Activated CD8-positive, alpha-beta memory T cell treated with anti-CD3 and anti-CD28 coated beads for 4 hours (primary cell): ENCODE results near the gene SMURF1.

ENCODE experiments used
- DNase-seq, 2 donors: peaks; one replicate each; pipeline ENCODE4 v3.0.0-alpha.2; 2020; ENCODE audit warnings: low read depth in 2 of 2

SMURF1 gene

DNA sequence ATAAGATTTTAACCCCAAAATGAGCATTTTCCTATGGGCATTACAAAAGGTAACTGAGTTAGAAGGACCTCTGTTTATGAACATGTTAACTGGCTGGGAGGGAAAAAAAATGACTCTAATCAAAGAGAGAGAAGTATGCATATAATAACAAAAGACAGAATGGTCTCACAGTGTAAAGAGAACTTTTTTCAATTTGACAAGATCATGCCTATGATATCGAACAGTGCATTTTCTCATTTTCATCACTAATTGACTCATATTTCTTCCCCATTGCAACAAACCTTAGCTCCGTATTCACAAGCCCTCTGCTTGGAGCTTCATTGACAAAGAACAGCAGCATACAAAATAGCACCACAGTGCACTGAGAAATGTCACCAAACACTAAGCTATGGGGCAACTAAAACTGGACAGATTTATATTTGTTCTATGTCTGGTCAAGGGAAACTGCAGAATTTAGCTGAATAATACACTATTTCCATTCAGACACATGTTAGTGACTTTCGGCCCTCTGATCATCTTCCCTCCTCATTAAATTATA lies 45.6 kb downstream of the SMURF1 start:
- DNase-seq, result no peak

DNA sequence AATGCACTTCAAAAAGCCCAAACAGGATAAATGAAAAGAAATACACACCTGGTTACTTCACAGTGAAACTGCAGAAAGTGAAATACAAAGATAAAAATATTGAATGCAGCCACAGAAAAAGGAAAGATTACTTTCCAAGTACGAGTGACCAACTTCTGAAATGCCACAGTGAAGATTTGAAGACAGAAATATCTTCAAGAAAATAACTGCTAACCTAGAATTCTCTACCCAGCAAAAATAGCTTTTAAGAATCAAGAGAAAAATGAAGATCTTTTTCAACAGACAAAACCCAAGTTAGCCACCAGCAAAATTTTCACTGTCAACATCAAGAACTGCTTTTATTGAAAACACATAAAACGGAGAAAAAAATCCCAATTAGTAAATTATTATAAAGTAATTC lies 46.2 kb downstream of the SMURF1 start:
- no peak for DNase-seq

DNA sequence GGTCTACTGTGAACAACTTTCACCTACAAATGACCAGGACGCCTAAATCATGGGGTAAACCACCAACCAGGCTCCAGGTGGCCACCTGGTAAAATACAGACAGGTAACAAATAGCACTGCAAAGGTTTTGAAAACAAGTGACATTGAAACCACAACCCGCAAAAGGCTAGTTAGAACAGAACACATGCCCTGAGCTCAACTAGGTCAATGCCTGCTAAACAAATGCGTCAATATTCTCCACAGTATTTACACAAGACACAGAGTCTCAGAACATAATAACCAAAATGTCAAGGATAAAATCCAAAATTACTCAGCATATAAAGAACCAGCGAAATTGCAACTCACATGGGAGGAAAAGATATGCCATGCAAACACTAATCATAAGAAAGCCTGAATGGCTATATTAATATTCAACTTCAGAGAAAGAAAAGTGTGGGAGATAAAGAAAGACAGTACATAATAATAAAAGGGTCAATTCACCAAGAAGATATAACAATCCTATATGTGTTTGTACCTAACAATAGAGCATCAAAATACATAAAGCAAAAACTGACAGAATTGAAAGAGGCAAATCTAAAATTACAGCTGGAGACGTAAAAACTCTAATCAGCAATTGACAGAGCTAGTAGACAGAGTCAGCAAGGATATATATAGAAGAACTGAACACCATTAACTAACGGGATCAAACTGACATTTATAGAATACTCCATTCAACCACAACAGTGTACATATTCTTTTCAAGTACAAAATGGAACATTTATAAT lies 47.6 kb downstream of the SMURF1 start:
- no peak for DNase-seq

DNA sequence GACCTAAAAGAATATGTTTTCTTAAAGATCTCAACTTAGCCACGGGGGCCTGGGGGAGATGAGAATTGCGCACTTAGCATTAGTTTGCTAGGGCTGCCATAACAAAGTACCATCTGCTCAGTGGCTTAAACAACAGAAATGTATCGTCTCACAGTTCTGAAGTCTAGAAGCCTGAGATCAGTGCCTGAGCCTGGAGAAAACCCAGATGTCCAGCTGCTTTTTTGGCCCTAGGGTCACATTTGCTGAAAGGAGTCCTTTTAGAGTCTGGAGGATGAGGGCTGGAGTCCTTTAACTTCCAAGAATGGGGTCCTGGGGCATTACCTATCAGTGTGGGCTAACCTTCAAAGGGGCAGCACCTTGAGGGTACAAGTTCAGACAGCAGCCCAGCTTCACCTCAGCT lies 48.2 kb downstream of the SMURF1 start:
- no peak for DNase-seq

DNA sequence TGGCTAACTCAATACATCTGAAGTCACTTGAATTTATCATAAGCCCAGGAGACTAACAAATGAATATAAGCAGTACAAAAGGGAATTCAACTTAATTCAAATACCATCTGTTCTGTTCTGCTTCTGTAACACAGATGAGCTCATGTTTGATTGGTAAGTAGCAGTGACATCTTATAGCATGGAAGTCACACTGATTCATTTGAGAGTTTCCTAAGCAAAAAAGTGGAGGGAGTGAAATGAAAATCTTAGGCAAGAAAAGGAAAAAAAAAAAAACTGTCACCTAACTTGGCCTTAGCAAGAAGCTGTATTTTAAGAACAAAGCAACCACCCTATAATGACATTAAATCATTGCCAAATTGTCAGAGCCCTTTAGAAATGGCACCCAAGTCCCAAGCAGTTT lies 49.5 kb downstream of the SMURF1 start:
- no peak for DNase-seq

DNA sequence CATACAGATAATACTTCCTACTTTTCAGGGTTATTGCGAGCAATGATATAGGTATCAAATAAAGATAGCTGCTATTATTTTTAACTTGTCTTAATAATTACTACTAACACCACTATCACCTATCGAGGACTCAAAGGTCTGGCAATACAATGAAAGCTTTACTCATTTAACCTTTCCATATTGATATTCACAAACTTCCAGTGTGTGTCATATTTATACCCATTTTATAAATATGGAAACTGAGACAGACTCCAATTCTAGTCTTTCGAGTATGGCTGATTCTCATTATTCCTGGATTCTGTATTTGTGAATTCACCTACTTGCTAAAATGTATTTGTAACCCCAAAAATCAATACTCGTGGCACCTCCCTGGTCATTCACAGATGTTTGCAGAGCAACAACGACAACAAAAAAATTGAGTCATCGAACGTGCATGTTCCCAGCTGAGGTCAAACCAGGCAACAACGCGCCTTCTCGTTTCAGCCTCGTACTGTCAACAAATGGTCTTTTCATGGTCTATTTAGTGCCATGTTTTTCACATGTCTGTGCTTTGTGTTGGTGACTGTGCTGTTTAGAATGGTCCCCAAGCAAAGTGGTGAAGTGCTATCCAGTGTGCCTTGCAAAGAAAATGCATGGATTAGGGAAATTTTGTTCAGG lies 51.7 kb downstream of the SMURF1 start:
- no peak for DNase-seq

DNA sequence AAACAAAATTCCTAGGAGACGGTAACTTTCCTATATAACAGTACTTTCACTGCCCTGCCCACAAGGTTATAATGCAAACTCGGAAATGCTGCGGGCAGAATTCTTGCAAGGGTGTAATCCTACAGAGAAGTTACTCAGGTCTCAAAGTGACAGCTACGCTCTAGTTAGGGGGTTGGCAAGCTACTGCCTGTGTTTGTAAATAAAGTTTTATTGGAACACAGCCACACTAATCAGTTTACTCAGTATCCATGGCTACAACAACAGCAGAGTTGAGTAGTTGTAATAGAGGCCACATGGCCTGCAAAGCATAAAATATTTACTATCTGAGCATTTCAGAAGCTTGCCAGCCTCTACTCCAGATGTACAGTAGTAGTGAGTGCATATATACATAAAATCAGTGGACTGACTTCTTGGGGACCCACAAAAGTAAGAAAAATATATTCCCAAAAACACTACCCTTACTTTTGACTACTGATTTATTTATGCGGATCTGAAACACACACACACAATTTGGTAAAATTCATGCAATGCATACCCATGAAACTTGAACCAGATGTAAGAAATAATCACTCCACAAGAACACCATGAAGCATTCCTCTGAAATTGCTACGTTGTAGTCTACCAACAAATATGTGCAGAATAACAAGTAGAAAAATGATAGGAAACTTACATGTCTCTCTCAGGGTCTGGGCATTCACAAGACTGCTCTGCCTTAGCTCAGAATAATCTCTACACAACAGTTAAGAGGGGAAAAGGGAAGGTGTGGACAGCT lies 53.0 kb downstream of the SMURF1 start:
- DNase-seq, result no peak

DNA sequence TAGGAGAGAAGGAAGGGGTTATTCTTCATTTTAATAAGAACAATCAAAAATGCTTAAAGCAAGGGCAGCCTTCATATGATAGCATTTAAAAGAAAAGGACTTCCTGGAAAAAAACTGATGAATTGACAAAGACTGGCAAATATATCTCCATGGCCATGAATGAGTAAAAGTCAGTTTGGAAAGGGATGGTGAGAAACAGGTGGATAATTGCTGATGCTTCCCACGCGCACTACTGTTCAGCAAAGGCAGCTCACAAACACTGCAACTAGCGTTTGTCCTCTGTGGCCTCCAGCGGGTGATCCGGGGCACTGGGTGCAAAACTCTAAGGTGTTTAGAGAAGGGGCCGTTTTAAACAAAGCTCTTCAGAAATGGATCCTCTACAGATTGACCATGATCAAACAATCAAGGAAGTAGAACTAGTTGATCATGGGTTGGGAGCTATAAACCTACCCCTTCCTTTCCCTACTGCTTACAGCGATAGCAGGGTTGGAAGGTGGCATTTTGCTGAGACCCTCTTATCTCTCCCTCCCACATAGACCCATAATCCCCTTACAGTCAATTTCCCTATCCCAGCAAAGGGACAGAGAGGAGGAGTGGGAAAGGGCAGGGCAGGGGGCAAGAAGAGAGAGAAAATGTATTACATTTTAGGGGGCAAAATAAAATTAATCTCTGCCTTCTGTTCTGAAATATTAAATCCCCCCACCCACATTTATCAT lies 53.8 kb downstream of the SMURF1 start:
- no peak for DNase-seq

DNA sequence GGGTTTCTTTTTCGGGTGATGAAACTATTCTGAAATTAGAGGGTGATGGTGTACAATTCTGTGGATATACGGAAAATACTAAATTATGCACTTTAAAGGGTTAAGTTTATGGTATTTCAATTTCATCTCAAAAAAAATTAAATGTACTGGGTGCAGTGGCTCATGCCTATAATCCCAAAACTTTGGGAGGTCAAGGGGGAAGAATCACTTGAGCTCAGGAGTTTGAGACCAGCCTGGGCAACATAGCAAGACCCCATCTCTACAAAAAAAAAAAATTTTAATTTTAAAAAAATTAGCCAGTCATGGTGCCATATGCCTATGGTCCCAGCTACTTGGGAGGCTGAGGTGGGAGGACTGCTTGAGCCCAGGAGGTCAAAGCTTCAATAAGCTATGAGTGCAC lies 57.0 kb downstream of the SMURF1 start:
- no peak for DNase-seq

DNA sequence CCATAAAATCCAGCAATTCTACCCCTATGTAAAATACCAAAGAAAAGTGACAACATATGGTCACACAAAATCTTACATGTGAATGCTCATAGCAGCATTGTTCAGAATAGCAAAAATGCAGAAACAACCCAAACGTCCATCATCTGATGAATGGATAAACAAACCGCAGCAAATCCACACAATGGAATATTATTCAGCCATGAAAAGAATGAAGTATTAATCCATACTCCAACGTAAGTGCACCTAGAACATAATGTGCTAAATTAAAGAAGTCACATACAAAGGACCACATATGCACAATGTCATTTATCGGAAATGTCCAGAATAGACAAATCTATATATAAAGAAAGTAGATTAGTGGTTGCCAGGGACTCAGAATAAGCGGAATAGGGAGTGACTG lies 57.4 kb downstream of the SMURF1 start:
- no peak for DNase-seq

DNA sequence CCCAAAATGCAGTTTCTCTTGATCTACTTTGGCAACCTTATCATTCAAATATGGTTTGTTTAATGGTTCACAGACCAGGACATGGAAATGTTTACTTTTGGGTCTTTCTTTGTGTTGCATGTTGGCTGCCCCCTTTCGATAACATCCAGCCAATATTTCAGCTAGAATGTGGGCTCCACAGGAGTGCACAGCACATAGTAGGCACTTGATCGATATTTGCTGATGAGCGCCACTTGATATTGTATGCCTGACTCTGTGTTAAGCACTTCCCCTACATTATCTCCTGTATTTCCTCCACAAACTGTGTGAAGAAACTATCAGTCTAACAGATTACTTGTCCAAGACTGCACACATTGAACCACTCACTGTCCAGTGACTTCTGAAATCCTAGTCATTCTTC lies 60.2 kb downstream of the SMURF1 start:
- DNase-seq, result no peak

DNA sequence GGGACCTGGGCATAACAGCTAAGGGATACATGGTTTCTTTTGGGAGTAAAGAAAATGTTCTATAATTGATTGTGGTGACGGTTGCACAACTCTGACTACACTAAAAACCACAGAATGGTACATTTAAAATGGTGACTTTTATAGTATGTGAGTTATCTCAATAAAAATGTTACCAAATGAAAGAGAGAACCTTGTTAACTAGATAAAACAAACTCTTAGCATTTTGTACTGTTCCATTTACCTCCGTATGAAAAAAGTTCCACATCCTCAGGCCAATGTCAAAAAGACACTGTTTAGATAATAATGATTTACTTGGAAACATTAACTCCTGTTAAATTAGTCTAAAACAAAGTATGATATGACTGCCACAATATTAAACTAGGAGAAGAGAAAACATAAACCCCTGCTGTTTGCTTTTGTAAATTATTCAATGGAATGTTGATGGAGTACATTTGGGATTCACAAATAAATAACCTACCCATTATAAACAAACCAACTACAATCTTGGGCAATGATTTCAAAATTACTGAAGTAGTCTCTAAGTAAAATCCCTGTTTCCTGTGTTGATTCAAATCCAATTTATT lies 60.7 kb downstream of the SMURF1 start:
- DNase-seq, result no peak

DNA sequence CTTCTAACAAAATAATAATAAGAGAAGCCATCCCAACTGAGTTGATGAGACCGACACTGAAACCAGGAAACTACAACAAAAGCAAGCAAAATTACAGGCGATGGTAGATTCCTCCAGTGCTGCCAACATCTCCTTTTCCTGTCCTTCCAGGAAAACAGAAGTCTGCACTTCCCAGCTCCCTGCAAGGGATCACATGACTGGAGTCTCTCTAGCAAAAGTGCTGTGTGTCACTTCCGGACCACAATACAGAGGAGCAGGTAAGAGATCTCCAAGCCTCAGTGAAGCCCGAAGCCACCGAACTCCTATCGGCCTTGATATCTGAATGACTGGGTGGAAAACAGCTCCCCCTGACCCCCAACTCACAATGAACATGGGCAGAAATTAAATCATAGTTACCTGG lies 63.2 kb downstream of the SMURF1 start:
- no peak for DNase-seq

DNA sequence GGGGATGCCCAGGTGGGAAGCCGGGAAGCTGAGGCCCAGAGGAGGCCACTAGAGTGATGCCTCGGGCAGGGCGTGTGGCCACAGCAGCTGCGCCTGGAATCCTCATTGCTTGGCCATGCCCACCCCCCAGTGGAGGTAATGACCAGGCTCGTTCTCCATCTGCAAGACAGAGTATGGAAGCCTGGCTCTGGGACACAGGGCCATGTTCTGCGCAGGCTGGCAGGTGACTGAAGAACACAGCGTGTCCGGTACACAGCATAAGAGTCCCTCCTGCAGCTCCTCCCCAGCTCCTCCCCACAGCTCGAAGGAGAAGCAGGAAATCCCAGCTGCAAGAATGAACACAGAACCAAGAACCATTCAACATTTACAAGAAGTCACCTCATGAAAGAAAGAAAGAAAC lies 64.8 kb downstream of the SMURF1 start:
- DNase-seq, result no peak

DNA sequence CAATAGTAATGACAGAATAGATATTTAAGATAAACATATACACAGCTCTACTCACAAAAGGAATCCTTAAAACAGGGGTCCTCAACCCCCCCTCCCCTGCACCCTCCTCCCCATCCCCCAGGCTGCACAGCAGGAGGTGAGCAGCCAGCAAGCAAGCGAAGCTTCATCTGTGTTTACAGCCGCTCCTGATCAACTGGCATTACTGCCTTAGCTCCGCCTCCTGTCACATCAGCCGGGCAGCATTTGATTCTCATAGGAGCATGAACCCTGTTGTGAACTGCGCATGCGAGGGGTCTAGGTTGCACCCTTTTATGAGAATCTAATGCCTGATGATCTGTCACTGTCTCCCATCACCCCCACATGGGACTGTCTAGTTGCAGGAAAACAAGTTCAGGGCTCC lies 65.5 kb downstream of the SMURF1 start:
- DNase-seq, result no peak

DNA sequence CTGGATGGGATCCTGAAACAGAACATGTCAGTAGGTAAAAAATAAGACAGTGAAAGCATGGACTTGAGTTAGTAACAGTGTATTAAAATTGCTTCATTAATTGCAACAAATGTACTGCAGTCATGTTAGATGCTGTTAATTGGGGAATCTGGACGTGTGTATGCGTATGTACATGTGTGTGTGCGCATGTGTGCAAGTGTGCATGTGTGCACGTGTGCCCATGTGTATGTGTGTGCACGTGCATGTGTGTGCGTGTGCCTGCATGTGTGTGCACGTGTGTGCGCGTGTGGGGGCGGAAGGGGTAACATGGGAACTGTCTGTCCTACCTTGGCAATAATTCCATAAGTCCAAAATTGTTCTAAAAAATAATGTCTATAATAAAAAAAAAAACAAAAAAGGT lies 67.3 kb downstream of the SMURF1 start:
- DNase-seq, result no peak

DNA sequence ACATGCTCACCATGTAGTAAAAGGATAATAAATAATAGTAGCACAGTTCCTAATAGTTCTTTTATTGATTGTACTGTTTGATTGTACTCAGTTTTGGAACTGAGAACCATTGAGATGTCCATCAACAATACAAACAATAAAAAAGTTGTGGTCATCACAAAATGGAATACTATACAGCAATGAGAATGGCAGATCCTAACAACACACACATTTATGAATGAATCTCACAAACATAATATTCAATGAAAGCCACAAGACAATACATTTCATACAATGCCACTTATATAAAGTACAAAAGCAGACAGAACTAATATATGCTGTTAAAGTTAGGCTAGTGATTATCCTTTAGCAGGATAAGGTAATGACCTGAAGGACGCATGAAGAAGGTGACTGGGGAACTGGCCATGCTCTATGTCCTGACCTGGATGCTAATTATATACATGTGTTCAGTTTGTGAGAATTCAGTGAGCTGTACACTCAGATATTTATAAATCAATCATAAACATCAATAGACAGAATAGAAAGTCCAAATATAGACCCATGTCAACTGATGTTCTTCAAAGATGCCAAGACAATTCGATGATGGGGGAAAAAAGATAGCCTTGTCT lies 70.0 kb downstream of the SMURF1 start:
- DNase-seq, result no peak

DNA sequence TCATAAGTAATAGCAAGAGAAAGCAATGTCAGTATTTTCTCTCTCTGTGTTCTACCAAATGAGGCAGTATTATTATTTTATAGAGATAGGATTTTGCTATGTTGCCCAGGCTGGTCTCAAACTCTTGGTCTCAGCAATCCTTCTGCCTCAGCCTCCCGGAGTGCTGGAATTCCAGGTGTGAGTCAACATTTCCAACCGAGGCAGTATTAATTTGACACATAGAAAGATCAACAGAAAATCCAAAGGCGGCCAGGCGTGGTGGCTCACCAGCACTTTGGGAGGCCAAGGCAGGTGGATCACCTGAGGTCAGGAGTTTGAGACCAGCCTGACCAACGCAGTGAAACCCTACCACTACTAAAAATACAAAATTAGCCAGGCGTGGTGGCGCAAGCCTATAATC lies 71.8 kb downstream of the SMURF1 start:
- no peak for DNase-seq

DNA sequence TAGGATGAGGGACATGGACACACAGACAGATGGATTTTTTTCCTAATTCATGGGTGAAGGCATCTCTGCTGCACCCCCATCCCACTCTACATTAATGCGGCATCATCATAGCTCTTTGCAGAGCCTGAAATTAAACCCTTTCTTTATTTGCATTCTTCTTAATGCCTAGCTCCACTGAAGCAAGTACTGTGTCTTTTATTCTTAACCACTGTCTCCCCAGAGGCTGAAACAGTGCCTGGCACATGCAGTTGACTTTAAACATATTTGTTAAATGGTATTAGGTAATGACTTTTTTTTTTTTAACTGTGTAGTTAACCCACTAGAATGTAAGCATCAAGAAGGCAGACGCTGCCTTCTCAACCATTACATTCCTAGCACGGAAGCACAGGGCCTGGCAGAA lies 73.5 kb downstream of the SMURF1 start:
- DNase-seq, result no peak

DNA sequence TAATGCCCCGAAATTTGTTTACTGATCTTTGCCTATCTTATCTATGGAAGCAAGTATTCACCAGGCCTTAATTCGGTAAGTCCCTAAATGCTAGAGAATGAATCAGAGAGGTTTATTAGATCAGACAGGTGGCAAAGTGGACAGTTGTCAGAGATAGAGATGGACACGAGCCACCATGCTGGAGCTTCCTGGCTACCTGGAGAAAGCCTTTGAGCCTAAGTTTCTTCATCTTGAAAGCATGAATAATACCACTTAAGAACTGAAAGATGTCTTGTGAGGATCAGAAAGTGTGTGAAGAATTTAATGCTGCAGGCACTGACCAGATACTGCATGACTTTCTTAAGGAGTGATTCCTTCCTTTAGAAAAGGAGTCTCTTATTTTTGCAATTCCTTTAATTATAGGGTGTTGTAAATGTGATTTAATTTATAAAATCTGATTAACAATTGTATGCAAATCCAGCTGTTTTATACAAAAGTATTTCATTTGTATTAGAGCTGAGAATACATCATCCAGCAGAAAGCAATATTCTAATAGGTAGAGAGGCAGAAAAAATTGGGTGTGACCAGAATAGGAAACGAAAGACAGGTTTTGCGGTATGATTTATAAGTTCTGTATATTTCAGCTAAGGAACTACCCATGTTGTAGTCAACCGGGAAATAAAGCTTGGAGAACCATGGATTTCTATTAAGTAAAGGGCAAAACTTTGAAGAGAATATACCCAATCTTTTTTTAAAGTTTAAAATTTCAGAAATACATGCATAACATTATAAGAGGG lies 82.7 kb downstream of the SMURF1 start:
- DNase-seq, result no peak
